Left ventricle myocardium superior (tissue), 1 donor: Measurements from ENCODE around the gene ALOX12B. TPM values are rescaled to one million over a fixed set of nuclear protein-coding genes. Genes with fewer than 3 reads are reported as not detected.
A peak's percentile ranks its signal among the peaks of the same experiment; 100 is the strongest.

Source experiments
- ATAC-seq: fragments of 200-7000 bp; cut with Tn5 transposase; one replicate; pipeline ENCODE4 v1.9.1; 2020; ENCODE audit warnings: mild to moderate bottlenecking, moderate library complexity
- DNase-seq: peaks from one replicate; pipeline ENCODE4 v3.0.0-alpha.2; 2020
- intact Hi-C: fragments of 100-400 bp; cut with micrococcal nuclease; formaldehyde crosslinking; loops from one replicate; pipeline ENCODE4 v1.11.0; 2022
- total RNA-seq: library from RNA; stranded (reverse); fragmentation: NEBNext Ultra II Directional; extraction: Animal tissue kit (Norgen Biotek cat#: 25700); gene quantifications from one replicate; pipeline ENCODE4 v1.2.1, GENCODE V29; 2021
- donor health status: DM: no; HTN: yes; CAD: no; lungs with severe emphysema.

Gene ALOX12B
- total RNA-seq, 1 donor from 2014 or later = not detected

GRCh38 chr17:8052256-8053252 lies 35.0 kb downstream of the ALOX12B start:
- intact Hi-C loops = loop anchor here (10.0 kb wide), 1 partner anchor 68 kb away; no protein-coding TSS in a partner anchor
- no peak for ATAC-seq
- no peak for DNase-seq

- intact Hi-C loops = loop anchor here (10.0 kb wide), 1 partner anchor 67 kb away; no protein-coding TSS in a partner anchor
- DNase-seq = no peak
- no peak for ATAC-seq
Measured at GRCh38 chr17:8051831-8052230, 35.7 kb downstream of the ALOX12B start.

DNA sequence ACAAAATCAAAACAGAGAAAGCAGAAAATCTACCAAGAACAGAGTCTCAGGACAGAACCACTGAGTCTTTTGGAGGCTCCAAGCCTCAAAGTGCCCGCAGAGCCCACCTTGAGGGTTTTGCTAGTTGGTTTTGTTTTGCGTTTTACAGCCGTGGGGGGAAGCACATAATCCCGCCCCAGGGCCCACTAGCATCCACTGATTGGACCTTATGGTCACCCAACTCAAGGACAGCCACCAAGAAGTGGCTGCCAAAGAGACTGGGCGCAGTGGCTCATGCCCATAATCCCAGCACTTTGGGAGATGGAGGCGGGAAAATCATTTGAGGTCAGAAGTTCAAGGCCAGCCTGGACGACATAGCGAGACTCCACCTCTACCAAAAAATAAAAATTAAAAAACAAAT lies 38.8 kb downstream of the ALOX12B start:
- ATAC-seq = no peak
- DNase-seq = no peak
- intact Hi-C loops = loop anchor here (10.0 kb wide), 1 partner anchor 134 kb away; the partner anchor contains the start of gene RNF227

DNA sequence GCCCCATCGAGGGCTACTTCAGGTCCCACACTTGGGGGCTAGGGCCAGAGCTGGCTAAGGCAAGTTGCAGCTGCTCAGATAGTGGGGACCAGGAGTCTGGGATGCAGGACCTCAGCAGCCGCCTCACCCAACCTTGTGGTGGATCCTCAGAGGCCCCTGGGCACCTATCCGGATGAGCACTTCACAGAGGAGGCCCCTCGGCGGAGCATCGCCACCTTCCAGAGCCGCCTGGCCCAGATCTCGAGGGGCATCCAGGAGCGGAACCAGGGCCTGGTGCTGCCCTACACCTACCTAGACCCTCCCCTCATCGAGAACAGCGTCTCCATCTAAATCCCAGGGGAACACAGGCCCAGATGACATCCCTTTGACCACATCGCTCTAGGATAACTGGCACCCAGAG lies 39.3 kb downstream of the ALOX12B start:
- intact Hi-C loops = loop anchor here (10.0 kb wide), 1 partner anchor 133 kb away; the partner anchor contains the start of gene RNF227
- ATAC-seq (no peak), DNase-seq (no peak)

GRCh38 chr17:8047769-8048110 lies 39.8 kb downstream of the ALOX12B start:
- DNase-seq (no peak), ATAC-seq (no peak)
- intact Hi-C loops = loop anchor here (10.0 kb wide), 1 partner anchor 133 kb away; the partner anchor contains the start of gene RNF227

- intact Hi-C loops = loop anchor here (10.0 kb wide), 1 partner anchor 132 kb away; the partner anchor contains the start of gene RNF227
- ATAC-seq (no peak), DNase-seq (no peak)
Measured at GRCh38 chr17:8046929-8047768, 40.4 kb downstream of the ALOX12B start.

GRCh38 chr17:8046306-8046928 lies 41.1 kb downstream of the ALOX12B start:
- ATAC-seq (no peak), DNase-seq (no peak)
- intact Hi-C loops = loop anchor here (10.0 kb wide), 1 partner anchor 132 kb away; the partner anchor contains the start of gene RNF227

- ATAC-seq (no peak), DNase-seq (no peak)
- intact Hi-C loops = loop anchor here (10.0 kb wide), 1 partner anchor 130 kb away; the partner anchor contains the start of gene RNF227
Measured at GRCh38 chr17:8044819-8045810, 42.4 kb downstream of the ALOX12B start.

DNA sequence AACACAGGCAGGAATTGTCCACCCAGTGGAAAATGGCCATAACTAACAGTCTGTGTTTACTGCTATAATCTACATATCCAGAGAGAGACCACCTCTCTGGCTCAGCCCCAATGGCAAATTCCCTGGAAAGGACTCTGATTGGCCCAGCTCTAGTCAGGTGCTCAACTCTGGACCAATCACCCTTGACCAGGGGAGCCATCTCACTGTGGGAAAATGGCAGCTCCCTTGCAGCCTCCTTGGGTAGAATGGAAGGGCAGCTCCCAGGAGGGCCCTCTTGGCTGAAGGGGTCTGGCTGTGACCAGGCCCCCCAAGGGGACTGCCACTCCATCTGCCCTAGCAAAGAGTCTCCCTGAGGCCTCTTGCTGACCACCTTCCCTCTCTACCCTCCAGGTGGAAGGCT lies 45.5 kb downstream of the ALOX12B start:
- ATAC-seq (no peak), DNase-seq (no peak)
- intact Hi-C loops = loop anchor here (10.0 kb wide), 1 partner anchor 127 kb away; the partner anchor contains the start of gene RNF227

DNA sequence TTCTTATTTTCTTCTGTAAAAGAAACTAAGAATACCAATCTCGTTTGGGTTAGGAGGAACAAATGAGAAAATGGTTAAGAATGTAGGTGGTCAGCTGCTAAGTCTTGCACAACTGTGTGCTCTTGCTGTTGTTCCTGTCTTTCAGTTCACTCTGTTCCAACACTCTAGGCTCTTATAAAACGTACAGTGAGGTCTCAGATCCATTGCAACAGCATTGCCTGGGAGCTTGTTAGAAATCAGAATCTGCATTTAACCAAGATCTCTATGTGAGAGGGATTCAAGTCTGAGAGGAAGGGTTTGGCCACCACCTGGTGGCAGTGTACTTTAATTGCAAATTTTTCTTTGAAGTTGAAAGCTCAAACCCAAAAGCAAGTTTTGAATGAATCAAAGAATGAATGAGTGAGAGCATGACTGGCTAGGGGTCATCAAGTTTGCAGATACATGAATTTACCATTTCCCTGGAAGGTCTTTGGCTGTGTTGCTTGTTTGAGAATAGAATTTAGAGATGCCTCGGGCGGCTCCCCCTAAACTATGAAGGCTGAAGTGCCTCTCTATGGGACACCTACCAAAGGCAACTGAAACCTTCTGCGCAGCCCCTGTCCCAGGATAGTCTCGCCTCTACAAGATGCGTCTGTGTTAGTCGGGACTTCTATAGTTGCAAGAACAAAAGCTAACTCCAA lies 46.1 kb downstream of the ALOX12B start:
- DNase-seq (no peak), ATAC-seq (peak; percentile 84)
- intact Hi-C loops = loop anchor here (10.0 kb wide), 1 partner anchor 127 kb away; the partner anchor contains the start of gene RNF227

GRCh38 chr17:8039611-8040168 lies 47.8 kb downstream of the ALOX12B start:
- DNase-seq (no peak), ATAC-seq (no peak)
- intact Hi-C loops = loop anchor here (10.0 kb wide), 1 partner anchor 125 kb away; the partner anchor contains the start of gene RNF227

GRCh38 chr17:8038954-8039610 lies 48.4 kb downstream of the ALOX12B start, which contains the start of gene ALOX15B:
ALOX15B (plus strand) TSS chr17:8039059; CDS start chr17:8039156, 97 bp downstream.
- intact Hi-C loops = no loop called here
- ATAC-seq = no peak
- DNase-seq = no peak

- intact Hi-C loops = no loop called here
- no peak for ATAC-seq
- no peak for DNase-seq
Measured at GRCh38 chr17:8032442-8032841, 55.1 kb downstream of the ALOX12B start.

DNA sequence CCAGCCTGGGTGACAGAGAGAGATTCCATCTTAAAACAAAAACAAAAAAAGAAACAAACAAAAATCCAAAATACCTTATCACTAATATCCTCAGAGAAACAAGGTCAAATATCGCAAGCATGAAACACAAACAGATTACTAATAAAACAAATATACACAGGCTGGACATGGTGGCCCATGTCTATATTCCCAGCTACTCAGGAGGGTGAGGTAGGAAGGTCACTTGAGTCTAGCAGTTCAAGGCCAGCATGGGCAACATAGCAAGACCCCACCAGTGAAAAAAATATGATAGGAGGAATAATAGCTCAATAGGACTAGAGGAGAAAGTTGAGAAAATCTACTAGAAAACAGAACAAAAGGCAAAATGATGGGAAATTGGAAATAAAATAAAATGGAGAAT lies 55.6 kb downstream of the ALOX12B start:
- DNase-seq (no peak), ATAC-seq (no peak)
- intact Hi-C loops = no loop called here

GRCh38 chr17:8031261-8031661 lies 56.3 kb downstream of the ALOX12B start:
- ATAC-seq (no peak), DNase-seq (no peak)
- intact Hi-C loops = no loop called here

- no peak for DNase-seq
- intact Hi-C loops = no loop called here
- ATAC-seq = no peak
Measured at GRCh38 chr17:8029121-8029520, 58.4 kb downstream of the ALOX12B start.
